Sigmoid colon (tissue), 7 donors: ENCODE measurements around the gene TUBGCP6. TPM values are rescaled to one million over a fixed set of nuclear protein-coding genes. Genes with fewer than 3 reads are reported as not detected.

ENCODE experiments used
- DNase-seq: peaks from one replicate; pipeline ENCODE4 v3.0.0-alpha.2; 2019
- H3K27ac ChIP-seq, 4 donors: fragments of 200-600 bp; sonication (generic); one replicate each; pipeline ENCODE4 v1.5.1; 2016 to 2019; ENCODE audit warnings: mild to moderate bottlenecking in 1 of 4
- H3K27me3 ChIP-seq, 3 donors: fragments of 200-600 bp; sonication (generic); one replicate each; pipeline ENCODE4 v1.5.1; 2019; ENCODE audit warnings: mild to moderate bottlenecking in 1 of 3
- H3K36me3 ChIP-seq, 4 donors: fragments of 200-600 bp; sonication (generic); one replicate each; pipeline ENCODE4 v1.5.1; 2016 to 2019
- H3K4me1 ChIP-seq, 4 donors: fragments of 200-600 bp; sonication (generic); one replicate each; pipeline ENCODE4 v1.5.1; 2017 to 2019
- H3K4me3 ChIP-seq, 4 donors: fragments of 200-600 bp; sonication (generic); one replicate each; pipeline ENCODE4 v1.5.1; 2017 to 2019; ENCODE audit warnings: mild to moderate bottlenecking in 2 of 4, moderate library complexity in 1 of 4
- H3K9me3 ChIP-seq, 4 donors: fragments of 200-600 bp in 3 of 4; sonication (generic) in 3 of 4; one replicate each; pipeline versions ENCODE4 v1.5.1 to v1.6.1; 2013 to 2019
- EP300 ChIP-seq, 4 donors: sonication (generic); formaldehyde crosslinking; IDR thresholded peaks; one replicate each; pipeline ENCODE4 v1.6.1; 2017; ENCODE audit warnings: antibody characterized with exemption in 4 of 4
- POLR2A ChIP-seq, 2 donors: fragments of 450-650 bp; IDR thresholded peaks; one replicate each; pipeline ENCODE4 v1.6.1; 2016; ENCODE audit warnings: antibody characterized with exemption in 2 of 2, mild to moderate bottlenecking in 2 of 2, moderate library complexity in 2 of 2
- POLR2AphosphoS5 ChIP-seq, 4 donors: sonication (generic); formaldehyde crosslinking; IDR thresholded peaks; one replicate each; pipeline ENCODE4 v1.6.1; 2017; ENCODE audit warnings: antibody characterized with exemption in 4 of 4
- WGBS, 2 donors: extraction: QIAGEN DNeasy Blood & Tissue Kit; methylation state at CpG; one replicate each; pipeline ENCODE4 v1.1.7; 2013; 5-methylcytosine and 5-hydroxymethylcytosine counted together
- intact Hi-C: fragments of 100-400 bp; cut with DNase I; formaldehyde crosslinking; loops from one replicate; pipeline ENCODE4 v1.15.1; 2023
- polyA plus RNA-seq, 3 donors: library from polyadenylated mRNA; stranded (reverse); fragments of 200-250 nt; gene quantifications; one replicate each; pipeline ENCODE4 v1.2.3, GENCODE V29; 2013
- total RNA-seq, 4 donors: library from RNA; depleted of rRNA; stranded (reverse); fragments of >200 nt; gene quantifications; one replicate each; pipeline ENCODE4 v1.1.0, GENCODE V29; 2016
- TF ChIP-seq, protein P1 (sequence below), 4 experiments: fragments of 450-650 bp in 3 of 4; fragments of 200-600 bp in 1 of 4; IDR thresholded peaks; one replicate each; pipeline ENCODE4 v1.5.1; 2016 to 2019; ENCODE audit warnings: antibody characterized with exemption in 4 of 4, mild to moderate bottlenecking in 3 of 4, moderate library complexity in 2 of 4
- donor health status: healthy with polysubstance abuse.
- donor health status: Bipolar disorder and iron deficiency.
- donor health status: healthy.

Gene TUBGCP6
- total and polyA plus RNA-seq, 7 donors, result 4.6 to 67.0 (median 26.4) TPM

DNA sequence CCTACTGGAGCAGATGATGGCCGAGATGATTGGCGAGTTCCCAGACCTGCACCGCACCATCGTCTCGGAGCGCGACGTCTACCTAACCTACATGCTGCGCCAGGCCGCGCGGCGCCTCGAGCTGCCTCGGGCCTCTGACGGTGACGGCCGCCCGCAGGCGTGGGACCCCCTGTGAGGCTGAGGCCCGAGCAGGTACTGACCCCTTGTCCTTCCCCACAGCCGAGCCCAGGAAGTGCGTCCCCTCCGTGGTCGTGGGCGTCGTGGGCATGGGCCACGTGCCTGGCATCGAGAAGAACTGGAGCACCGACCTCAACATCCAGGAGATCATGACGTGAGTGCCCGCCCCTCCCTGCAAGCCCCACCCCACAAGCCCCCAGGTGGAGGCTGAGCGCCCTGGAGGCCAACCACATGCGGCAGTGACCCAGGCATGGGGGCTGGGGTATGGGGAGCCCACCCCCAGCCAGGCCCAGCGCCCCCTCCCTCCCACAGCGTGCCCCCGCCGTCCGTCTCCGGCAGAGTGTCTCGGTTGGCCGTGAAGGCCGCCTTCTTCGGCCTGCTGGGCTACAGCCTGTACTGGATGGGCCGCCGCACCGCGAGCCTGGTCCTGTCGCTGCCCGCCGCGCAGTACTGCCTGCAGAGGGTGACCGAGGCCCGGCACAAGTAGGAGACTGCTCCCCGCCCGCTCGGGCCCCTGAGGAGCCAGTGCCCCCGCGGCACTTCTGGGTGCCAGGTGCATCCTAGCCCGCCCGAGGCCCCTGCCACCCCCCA is 46.8 kb downstream of the TUBGCP6 start:
- peaks cover 0 to 47% (median 16%) of the 10 kb centered on the region in 4 donors for H3K36me3 ChIP-seq
- no peak for DNase-seq
- intact Hi-C loops, result loop anchor here (10.0 kb wide), 1 partner anchor 343 kb away; the partner anchor contains the start of gene ZBED4
- no peaks in the 10 kb centered on the region for H3K9me3 ChIP-seq
- no peak overlapping the region for H3K27ac ChIP-seq
- 94% methylated on average over 61 of the region's 61 CpGs for WGBS, 2 donors
- no peak overlapping the region for H3K4me3 ChIP-seq
- peaks cover 0 to 28% (median 24%) of the 10 kb centered on the region in 4 donors for H3K4me1 ChIP-seq
- TF ChIP-seq EP300 (IDR thresholded peaks at IDR 0.05) (no peak), POLR2A (IDR thresholded peaks at IDR 0.05) (no peak), POLR2AphosphoS5 (IDR thresholded peaks at IDR 0.05) (no peak)
- TF ChIP-seq, protein P1, sequence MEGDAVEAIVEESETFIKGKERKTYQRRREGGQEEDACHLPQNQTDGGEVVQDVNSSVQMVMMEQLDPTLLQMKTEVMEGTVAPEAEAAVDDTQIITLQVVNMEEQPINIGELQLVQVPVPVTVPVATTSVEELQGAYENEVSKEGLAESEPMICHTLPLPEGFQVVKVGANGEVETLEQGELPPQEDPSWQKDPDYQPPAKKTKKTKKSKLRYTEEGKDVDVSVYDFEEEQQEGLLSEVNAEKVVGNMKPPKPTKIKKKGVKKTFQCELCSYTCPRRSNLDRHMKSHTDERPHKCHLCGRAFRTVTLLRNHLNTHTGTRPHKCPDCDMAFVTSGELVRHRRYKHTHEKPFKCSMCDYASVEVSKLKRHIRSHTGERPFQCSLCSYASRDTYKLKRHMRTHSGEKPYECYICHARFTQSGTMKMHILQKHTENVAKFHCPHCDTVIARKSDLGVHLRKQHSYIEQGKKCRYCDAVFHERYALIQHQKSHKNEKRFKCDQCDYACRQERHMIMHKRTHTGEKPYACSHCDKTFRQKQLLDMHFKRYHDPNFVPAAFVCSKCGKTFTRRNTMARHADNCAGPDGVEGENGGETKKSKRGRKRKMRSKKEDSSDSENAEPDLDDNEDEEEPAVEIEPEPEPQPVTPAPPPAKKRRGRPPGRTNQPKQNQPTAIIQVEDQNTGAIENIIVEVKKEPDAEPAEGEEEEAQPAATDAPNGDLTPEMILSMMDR (IDR thresholded peaks at IDR 0.05), result no peak
- no peaks in the 10 kb centered on the region for H3K27me3 ChIP-seq

DNA sequence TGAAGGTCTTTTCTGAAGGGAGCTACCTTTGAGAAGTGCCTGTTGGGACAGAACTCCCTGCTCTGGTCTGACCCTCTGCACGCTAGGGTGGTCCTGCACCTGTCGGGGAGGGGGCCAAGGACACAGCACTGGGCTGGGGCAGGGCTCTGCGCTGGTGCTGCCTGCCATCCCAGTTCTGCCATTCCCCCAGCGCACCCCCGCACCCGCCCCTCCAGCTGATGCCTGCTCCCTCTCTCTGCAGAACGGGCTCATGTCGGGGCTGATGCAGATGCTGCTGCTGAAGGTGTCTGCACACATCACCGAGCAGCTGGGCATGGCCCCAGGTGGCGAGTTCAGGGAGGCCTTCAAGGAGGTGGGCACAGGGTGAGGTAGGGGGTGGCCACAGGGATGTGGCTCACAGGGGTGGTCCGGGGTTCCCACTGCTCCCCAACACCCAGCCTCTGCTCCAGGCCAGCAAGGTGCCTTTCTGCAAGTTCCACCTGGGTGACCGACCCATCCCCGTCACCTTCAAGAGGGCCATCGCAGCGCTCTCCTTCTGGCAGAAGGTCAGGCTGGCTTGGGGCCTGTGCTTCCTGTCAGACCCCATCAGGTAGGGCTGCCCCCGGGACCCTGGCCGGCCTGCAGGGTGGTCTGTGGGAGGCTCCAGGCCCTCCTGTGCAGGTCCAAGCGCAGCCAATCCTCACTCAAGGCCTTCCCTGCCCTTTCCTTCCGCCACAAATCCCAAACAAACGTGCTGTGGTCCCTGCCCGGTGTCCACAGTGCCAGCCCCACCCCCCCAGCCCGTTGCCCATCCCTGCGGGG is 47.6 kb downstream of the TUBGCP6 start:
- Histone ChIP-seq H3K9me3 (no peaks in the 10 kb centered on the region), H3K27me3 (no peaks in the 10 kb centered on the region), H3K27ac (no peak overlapping the region), H3K36me3 (peaks cover 0 to 46% (median 16%) of the 10 kb centered on the region in 4 donors), H3K4me1 (peaks cover 0 to 23% (median 19%) of the 10 kb centered on the region in 4 donors), H3K4me3 (no peak overlapping the region)
- TF ChIP-seq POLR2A (IDR thresholded peaks at IDR 0.05) (no peak), POLR2AphosphoS5 (IDR thresholded peaks at IDR 0.05) (no peak), EP300 (IDR thresholded peaks at IDR 0.05) (no peak)
- TF ChIP-seq, protein P1 (IDR thresholded peaks at IDR 0.05), result no peak
- no peak for DNase-seq
- 88% methylated on average over 23 of the region's 23 CpGs for WGBS, 2 donors
- intact Hi-C loops, result loop anchor here (10.0 kb wide), 1 partner anchor 342 kb away; the partner anchor contains the start of gene ZBED4

DNA sequence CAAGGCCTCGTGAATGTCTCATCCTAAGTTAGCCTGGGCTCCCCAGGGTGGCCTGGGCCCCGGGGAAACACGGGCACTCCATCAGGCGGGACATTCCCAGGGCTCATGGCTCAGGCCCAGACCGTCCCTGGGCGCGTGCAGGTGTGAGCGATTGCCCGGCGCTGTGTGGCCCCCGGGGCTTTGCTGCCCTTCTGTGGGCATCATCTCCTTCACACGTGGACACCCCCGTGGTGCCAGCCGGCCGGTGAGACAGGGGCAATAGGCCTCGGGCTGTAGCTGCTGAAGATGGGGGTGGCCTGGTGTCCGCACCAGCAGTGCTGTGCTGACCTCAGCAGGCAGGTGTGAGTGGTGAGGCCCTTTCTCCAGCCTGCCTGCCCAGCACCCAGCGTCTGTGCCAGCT is 48.6 kb downstream of the TUBGCP6 start:
- 88 to 91% methylated on average over 18 of the region's 18 CpGs for WGBS, 2 donors
- no peaks in the 10 kb centered on the region for H3K9me3 ChIP-seq
- no peak overlapping the region for H3K4me3 ChIP-seq
- intact Hi-C loops, result loop anchor here (10.0 kb wide), 1 partner anchor 341 kb away; the partner anchor contains the start of gene ZBED4
- TF ChIP-seq, protein P1 (IDR thresholded peaks at IDR 0.05), result no peak
- TF ChIP-seq POLR2AphosphoS5 (IDR thresholded peaks at IDR 0.05) (no peak), POLR2A (IDR thresholded peaks at IDR 0.05) (no peak), EP300 (IDR thresholded peaks at IDR 0.05) (no peak)
- peaks cover 0 to 19% (median 14%) of the 10 kb centered on the region in 4 donors for H3K4me1 ChIP-seq
- DNase-seq, result no peak
- no peaks in the 10 kb centered on the region for H3K27me3 ChIP-seq
- H3K27ac ChIP-seq, result no peak overlapping the region
- H3K36me3 ChIP-seq, result peaks cover 0 to 46% (median 16%) of the 10 kb centered on the region in 4 donors

DNA sequence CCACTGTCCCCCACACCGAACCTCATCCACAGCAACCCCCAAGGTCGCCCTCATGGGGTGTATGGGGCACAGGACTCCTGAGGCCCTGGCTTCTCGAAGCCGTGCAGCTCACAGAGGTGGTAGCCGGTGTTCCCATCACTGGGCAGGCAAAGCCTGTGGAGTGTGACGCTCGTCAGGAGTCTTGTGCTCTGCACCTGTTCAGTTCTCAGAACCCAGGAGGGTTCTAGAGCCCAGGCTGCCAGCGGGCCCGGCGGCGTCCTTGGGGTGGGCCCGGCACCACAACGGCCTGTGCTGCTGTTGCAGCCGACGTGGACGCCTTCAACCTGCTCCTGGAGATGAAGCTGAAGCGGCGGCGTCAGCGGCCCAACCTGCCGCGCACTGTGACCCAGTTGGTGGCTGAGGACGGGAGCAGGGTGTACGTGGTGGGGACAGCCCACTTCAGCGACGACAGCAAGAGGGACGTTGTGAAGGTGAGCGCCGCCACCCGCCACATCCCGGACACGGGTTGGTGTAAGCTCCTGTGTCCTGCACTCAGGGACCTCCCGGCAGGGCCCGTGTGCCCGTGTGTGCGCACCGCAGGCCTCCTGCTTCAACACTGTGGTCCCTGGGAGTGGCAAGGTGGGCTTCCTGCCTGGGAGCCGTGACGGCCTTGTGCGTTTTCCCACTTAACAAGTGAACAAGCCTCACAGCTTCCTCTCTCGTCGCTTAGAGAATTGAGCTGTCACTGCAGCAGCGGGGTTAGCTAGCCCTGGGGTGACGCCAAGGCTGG is 50.6 kb downstream of the TUBGCP6 start:
- TF ChIP-seq POLR2AphosphoS5 (IDR thresholded peaks at IDR 0.05), result no peak
- no peak for TF ChIP-seq EP300 (IDR thresholded peaks at IDR 0.05)
- Histone ChIP-seq H3K36me3 (peaks cover 0 to 46% (median 16%) of the 10 kb centered on the region in 4 donors), H3K9me3 (no peaks in the 10 kb centered on the region), H3K4me3 (no peak overlapping the region), H3K27me3 (no peaks in the 10 kb centered on the region), H3K27ac (no peak overlapping the region), H3K4me1 (peaks cover 0 to 30% (median 23%) of the 10 kb centered on the region in 4 donors)
- DNase-seq, result no peak
- WGBS, 2 donors, result 93 to 95% methylated on average over 44 of the region's 44 CpGs
- intact Hi-C loops, result loop anchor here (10.0 kb wide), 1 partner anchor 339 kb away; the partner anchor contains the start of gene ZBED4
